ENCODE results near the gene CST9. TPM values are rescaled to one million over a fixed set of nuclear protein-coding genes. Genes with fewer than 3 reads are reported as not detected.

CST9 gene
- total and polyA plus RNA-seq, 2 of the 8 experiments (the other 6 are each of a cell fraction or from before 2014, with no cell fraction given): 0.05 to 0.19 TPM

- Histone ChIP-seq H3K23ac (ENCODE audit: insufficient read length) (no peak overlapping the region), H2AFZ (ENCODE audit: low read length) (no peak overlapping the region), H4K5ac (ENCODE audit: insufficient read length, low read depth, low read length) (no peak overlapping the region), H3K36me3 (ENCODE audit: control insufficient read depth in 2 of 4, insufficient read depth in 4 of 4, low read length in 3 of 4) (no peaks in the 10 kb centered on the region), H3K27me3 (replicated peaks in 1 of 4; ENCODE audit: control insufficient read depth in 3 of 4, extremely low read depth in 1 of 4, insufficient read depth in 3 of 4, low read length in 3 of 4) (no peaks in the 10 kb centered on the region), H2BK12ac (ENCODE audit: low read depth, low read length) (no peak overlapping the region), H3K79me1 (ENCODE audit: low read depth, low read length) (no peaks in the 10 kb centered on the region), H3K4me2 (ENCODE audit: insufficient read depth in 1 of 2, low read depth in 2 of 2, low read length in 2 of 2) (no peak overlapping the region), H3K23me2 (ENCODE audit: low read depth, low read length) (no peaks in the 10 kb centered on the region), H3K14ac (ENCODE audit: insufficient read length) (no peak overlapping the region), H2BK20ac (ENCODE audit: low read length) (no peak overlapping the region), H3K27ac (ENCODE audit: low read depth, low read length) (no peak overlapping the region), H3K9me3 (ENCODE audit: insufficient read depth in 2 of 2, low read depth in 1 of 2, low read length in 1 of 2) (no peaks in the 10 kb centered on the region), H3K4me3 (ENCODE audit: extremely low read depth in 1 of 4, insufficient read depth in 2 of 4, low read depth in 3 of 4, low read length in 4 of 4) (no peak overlapping the region), H3K79me2 (ENCODE audit: control insufficient read depth in 1 of 2, insufficient read depth in 2 of 2, low read length in 2 of 2) (no peaks in the 10 kb centered on the region), H2BK5ac (ENCODE audit: low read depth, low read length) (no peak overlapping the region), H3K56ac (replicated peaks; ENCODE audit: insufficient read length, low read depth, low read length) (no peak overlapping the region), H3K4me1 (replicated peaks in 1 of 4; ENCODE audit: control insufficient read depth in 3 of 4, insufficient read depth in 4 of 4, low read length in 3 of 4) (no peaks in the 10 kb centered on the region), H3K9ac (replicated peaks in 1 of 4; ENCODE audit: extremely low read depth in 1 of 4, low read depth in 3 of 4, low read length in 3 of 4) (no peak overlapping the region), H3K4ac (replicated peaks; ENCODE audit: insufficient read length, low read depth, low read length) (no peak overlapping the region), H2BK15ac (ENCODE audit: low read length) (no peak overlapping the region), H4K20me1 (replicated peaks in 1 of 2; ENCODE audit: control insufficient read depth in 1 of 2, insufficient read depth in 2 of 2, low read length in 2 of 2) (no peaks in the 10 kb centered on the region), H2AK5ac (ENCODE audit: low read depth, low read length) (no peak overlapping the region), H4K8ac (ENCODE audit: extremely low read depth, insufficient read depth, low read length) (no peak overlapping the region), H3K18ac (ENCODE audit: extremely low read depth, low read length) (no peak overlapping the region), H4K91ac (replicated peaks; ENCODE audit: insufficient read length, low read length) (no peak overlapping the region), H2BK120ac (replicated peaks; ENCODE audit: low read depth, low read length) (no peak overlapping the region)
- DNase-seq (ENCODE audit: low read depth in 1 of 2, low spot score in 2 of 2): no peak
- POLR2A ChIA-PET (ENCODE audit: partially characterized antibody): no interaction called here
- FAIRE-seq: no peak
- CTCF ChIA-PET (ENCODE audit: partially characterized antibody): no interaction called here
- TF ChIP-seq CTBP2 (IDR thresholded peaks at IDR 0.05; ENCODE audit: borderline replicate concordance, insufficient read depth, insufficient read length, low read length): no peak
- TF ChIP-seq SP2 (IDR thresholded peaks at IDR 0.05; ENCODE audit: low read length): no peak
- TF ChIP-seq CREB1 (IDR thresholded peaks at IDR 0.05): no peak
- TF ChIP-seq CHD1 (IDR thresholded peaks at IDR 0.05; ENCODE audit: low read depth, low read length): no peak
- no peak for TF ChIP-seq CBX5 (IDR thresholded peaks at IDR 0.05; ENCODE audit: low read depth, low read length)
- no peak for TF ChIP-seq EGR1 (IDR thresholded peaks at IDR 0.05; ENCODE audit: borderline replicate concordance, low read depth, low read length)
- no peak for TF ChIP-seq JUN (IDR thresholded peaks at IDR 0.05; ENCODE audit: low read depth, low read length)
- TF ChIP-seq CBX8 (IDR thresholded peaks at IDR 0.05; ENCODE audit: borderline replicate concordance, low read depth, low read length): no peak
- TF ChIP-seq SIRT6 (IDR thresholded peaks at IDR 0.05; ENCODE audit: low read length): no peak
- TF ChIP-seq BACH1 (IDR thresholded peaks at IDR 0.05; ENCODE audit: low read length): no peak
- no peak for TF ChIP-seq ATF2 (IDR thresholded peaks at IDR 0.05; ENCODE audit: low read length)
- TF ChIP-seq ASH2L (IDR thresholded peaks at IDR 0.05; ENCODE audit: low read length): no peak
- TF ChIP-seq SP4 (IDR thresholded peaks at IDR 0.05; ENCODE audit: low read length): no peak
- no peak for TF ChIP-seq CHD2 (IDR thresholded peaks at IDR 0.05; ENCODE audit: low read length)
- no peak for TF ChIP-seq KDM5A (IDR thresholded peaks at IDR 0.05; ENCODE audit: low read length)
- no peak for TF ChIP-seq TCF12 (IDR thresholded peaks at IDR 0.05; ENCODE audit: low read depth, low read length)
- TF ChIP-seq FOSL1 (IDR thresholded peaks at IDR 0.05; ENCODE audit: insufficient read depth, low read depth, low read length): no peak
Measured at GRCh38 chr20:23574977-23575376, 30.7 kb downstream of the CST9 start.
